ENCODE results near the gene WNT3.

The WNT3 gene

DNA sequence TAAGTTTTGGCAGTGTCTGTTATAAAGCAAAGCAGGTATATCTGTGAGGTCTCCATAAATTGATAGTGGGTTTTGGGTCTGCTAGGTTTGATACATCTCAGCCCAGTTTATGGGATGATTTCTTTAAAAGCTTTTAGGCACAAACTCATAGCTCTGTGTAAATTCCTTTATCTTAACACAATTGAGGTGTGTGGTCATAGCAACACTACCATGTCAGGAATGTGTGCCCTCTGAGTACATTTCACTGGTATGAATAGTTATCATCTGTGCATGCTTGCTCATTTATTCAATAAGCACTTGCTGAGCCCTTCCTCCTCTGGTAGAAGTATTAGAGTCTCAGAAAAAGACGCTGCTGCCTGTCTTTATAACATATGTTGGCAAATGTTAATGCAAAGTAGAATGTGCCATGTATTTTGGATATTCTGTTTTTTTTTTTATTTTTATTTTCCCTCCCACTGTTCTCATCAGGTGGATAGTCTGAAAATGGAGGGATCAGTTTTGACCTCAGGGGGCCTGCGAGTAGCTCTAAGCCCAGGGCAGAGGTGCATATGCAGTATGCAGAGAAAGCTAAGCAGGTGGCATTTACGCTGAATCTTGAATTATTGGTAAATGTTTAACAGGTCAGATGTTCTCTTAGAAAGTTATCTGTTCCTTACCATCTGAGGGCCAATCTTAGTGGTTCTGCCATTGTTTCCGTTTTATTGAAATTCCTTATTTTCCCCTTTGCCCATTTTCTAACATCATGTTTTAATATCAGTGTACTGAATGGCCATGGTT, 90.7 kb downstream of the WNT3 start:
- DNase-seq, result no peak

- no peak for DNase-seq
Measured at GRCh38 chr17:46726206-46726605, 92.3 kb downstream of the WNT3 start.

GRCh38 chr17:46722662-46723285, 95.7 kb downstream of the WNT3 start:
- DNase-seq, result no peak

DNA sequence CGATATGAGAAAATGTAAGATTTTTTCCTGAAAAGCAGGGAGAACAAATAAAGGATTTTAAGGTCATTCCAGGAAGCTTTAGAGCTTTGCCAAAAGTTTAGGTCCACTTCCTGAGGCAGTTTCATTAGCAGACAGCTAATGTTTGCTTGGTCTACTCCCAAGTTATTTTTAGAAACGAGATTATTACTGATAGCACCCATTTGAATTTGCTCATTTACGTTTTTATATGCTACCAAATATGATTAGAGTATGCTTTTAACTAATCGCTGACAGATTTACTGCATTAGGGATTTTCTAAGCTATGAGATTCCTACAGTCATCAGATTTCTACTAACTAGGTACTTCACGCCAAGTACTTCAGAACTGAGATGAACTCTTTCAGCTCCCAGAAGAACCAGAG, 98.1 kb downstream of the WNT3 start:
- DNase-seq, result no peak

DNA sequence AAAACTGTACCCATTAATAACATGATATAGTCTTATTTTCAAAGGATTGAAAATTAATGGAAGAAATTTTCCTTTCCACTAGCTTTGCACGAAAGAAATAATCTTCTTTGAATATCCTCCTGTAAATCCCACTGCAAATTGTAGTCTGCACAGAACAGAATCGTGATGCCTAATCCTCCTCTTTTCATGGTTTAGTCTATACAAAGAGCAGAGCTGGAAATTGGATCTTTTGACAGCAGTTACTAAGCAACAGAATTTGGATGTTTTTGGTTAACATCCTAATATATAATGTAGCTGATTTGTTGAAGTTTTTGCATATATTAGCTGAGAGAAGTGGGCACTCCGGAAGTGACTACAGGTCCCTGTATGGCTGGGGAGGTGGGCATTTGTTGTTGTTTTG, 98.6 kb downstream of the WNT3 start:
- no peak for DNase-seq

DNA sequence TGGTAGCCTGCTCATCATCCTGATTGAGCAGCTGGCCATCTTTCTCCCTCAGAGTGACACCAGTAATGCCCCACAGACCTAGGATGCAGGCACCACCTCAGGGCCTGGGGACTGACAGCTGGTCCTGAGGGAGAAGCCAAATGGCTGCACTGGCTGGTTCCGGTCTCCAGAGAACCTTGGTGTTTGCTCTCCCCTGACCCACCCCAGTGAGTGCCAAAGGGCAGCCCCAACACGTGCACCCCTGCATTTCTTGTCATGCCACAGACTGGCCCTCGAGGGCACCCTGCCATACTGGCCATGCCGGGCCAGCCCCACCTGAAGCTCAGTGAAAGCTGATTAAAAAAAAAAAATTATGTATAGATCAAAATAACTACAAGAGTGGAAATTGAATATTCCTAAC, 100.5 kb downstream of the WNT3 start:
- DNase-seq, result no peak
